ENCODE results near the gene IL17C.
"Not testable (repeated sequence)": the region's sequence is repeated elsewhere in the genome, so short reads cannot be mapped to it uniquely, and the experiment has no call there.

IL17C gene

GRCh38 chr16:88638323-88639230, at the start of gene IL17C:
Gene IL17C (plus strand): TSS chr16:88638572. CDS start chr16:88638642, 70 bp downstream.
- peak; percentile 81 for DNase-seq

GRCh38 chr16:88588754-88589153, 49.6 kb upstream of the IL17C start:
- DNase-seq: no peak

- DNase-seq: no peak
Observed at GRCh38 chr16:88589441-88589840, 48.9 kb upstream of the IL17C start.

- no peak for DNase-seq
Observed at GRCh38 chr16:88591577-88592021, 46.8 kb upstream of the IL17C start.

GRCh38 chr16:88593061-88593460, 45.3 kb upstream of the IL17C start:
- no peak for DNase-seq

GRCh38 chr16:88593489-88593888, 44.9 kb upstream of the IL17C start:
- no peak for DNase-seq

- no peak for DNase-seq
Observed at GRCh38 chr16:88593910-88594309, 44.5 kb upstream of the IL17C start.

- no peak for DNase-seq
Observed at GRCh38 chr16:88595101-88595500, 43.3 kb upstream of the IL17C start.

GRCh38 chr16:88595921-88596320, 42.5 kb upstream of the IL17C start:
- no peak for DNase-seq

- DNase-seq: no peak
Observed at GRCh38 chr16:88596483-88596882, 41.9 kb upstream of the IL17C start.

GRCh38 chr16:88597856-88598491, 40.4 kb upstream of the IL17C start:
- DNase-seq: no peak

- DNase-seq: no peak
Observed at GRCh38 chr16:88599092-88599733, 39.2 kb upstream of the IL17C start.

GRCh38 chr16:88599825-88600538, 38.4 kb upstream of the IL17C start:
- no peak for DNase-seq

GRCh38 chr16:88600539-88600896, 37.9 kb upstream of the IL17C start:
- no peak for DNase-seq

- no peak for DNase-seq
Observed at GRCh38 chr16:88601313-88602036, 36.9 kb upstream of the IL17C start.

GRCh38 chr16:88602091-88602490, 36.3 kb upstream of the IL17C start:
- no peak for DNase-seq

GRCh38 chr16:88605186-88606147, 32.9 kb upstream of the IL17C start:
- DNase-seq: no peak

GRCh38 chr16:88606148-88606757, 32.1 kb upstream of the IL17C start:
- DNase-seq: no peak

- DNase-seq: no peak
Observed at GRCh38 chr16:88608076-88608475, 30.3 kb upstream of the IL17C start.

- DNase-seq: not testable (repeated sequence)
Observed at GRCh38 chr16:88609426-88609825, 28.9 kb upstream of the IL17C start.

- no peak for DNase-seq
Observed at GRCh38 chr16:88610080-88610479, 28.3 kb upstream of the IL17C start.
